ENCODE measurements around the gene SRL. TPM values are rescaled to one million over a fixed set of nuclear protein-coding genes. Genes with fewer than 3 reads are reported as not detected.

SRL gene
- total and polyA plus RNA-seq, 2 of the 13 experiments (the other 11 are each of a cell fraction or from before 2014, with no cell fraction given), result 0.05 TPM; not detected in 1

DNA sequence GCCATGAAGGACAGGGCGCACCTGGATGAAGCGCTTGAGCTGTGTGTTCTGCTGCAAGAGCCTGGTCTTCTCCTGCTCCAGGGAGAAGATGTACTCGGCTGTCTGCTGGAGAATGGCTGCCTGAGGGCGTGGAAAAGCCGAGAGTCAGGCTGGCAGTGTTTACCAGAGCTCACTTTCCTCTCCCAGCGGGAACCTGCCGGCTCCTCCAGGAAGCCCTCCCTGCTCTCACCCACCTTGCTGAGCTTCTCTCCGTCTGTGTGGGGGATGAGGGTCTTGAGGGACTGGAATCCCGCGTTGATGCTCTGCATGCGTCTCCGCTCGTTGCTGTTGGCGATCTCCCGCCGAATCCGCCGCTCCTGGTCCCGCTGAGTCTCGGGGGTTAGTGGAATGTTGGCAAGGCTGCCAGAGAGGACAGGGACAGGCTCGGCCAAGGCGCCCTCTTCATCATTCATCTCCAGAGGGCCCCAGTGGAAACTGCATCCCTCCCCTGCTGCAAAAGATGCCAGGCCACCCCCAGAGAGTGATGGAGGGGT, 20.5 kb upstream of the SRL start (continued):
- TF ChIP-seq, protein P1, sequence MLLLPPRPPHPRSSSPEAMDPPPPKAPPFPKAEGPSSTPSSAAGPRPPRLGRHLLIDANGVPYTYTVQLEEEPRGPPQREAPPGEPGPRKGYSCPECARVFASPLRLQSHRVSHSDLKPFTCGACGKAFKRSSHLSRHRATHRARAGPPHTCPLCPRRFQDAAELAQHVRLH (CRISPR knock-in tag; IDR thresholded peaks at IDR 0.05; ENCODE audit: borderline replicate concordance, low read depth), result no peak
- no peak for TF ChIP-seq ZHX2 (IDR thresholded peaks at IDR 0.05; ENCODE audit: low read depth)
- no peak for TF ChIP-seq ZHX2 (CRISPR knock-in tag; IDR thresholded peaks at IDR 0.05; ENCODE audit: borderline replicate concordance)
- TF ChIP-seq ZNF17 (CRISPR knock-in tag; IDR thresholded peaks at IDR 0.05), result no peak

DNA sequence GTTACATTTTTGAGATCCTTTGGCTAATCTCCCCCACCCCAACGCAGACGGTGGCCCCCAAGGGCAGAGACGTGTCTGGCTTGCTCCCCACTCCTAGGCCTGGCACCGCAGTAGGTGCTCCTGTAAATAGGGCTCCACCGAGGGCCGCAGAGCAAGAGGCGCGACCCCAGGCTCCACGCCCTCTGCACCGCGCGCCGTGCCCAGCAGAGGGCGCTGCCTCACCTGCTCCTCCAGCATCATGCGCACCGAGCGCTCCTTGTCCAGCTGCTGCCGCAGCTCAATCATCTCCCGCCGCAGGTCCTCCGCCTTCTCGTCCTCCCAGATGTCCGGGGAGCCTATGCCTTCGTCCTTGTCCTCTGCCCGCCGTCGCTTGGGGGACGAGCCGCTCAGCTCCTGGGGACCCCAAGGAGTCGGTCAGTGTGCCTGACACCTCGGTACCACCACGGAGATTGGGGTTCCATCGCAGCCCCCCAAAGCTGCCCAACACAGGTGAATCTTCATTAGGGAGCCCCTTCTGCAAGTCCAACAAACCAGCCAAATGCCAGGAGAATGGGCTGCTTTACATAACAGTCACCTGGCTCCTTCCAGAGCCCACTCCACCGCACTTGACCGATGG, 19.8 kb upstream of the SRL start:
- no peak overlapping the region for H2AFZ ChIP-seq (ENCODE audit: low read length)
- ATAC-seq (peak; percentile 68), FAIRE-seq (no peak), DNase-seq (ENCODE audit: low spot score) (peak; percentile 26)
- peaks cover 29% of the 10 kb centered on the region for H3K4me1 ChIP-seq (ENCODE audit: insufficient read depth, low read length)
- no peak overlapping the region for H3K9ac ChIP-seq (ENCODE audit: insufficient read depth, low read depth, low read length)
- WGBS (ENCODE audit: low lambda C conversion rate), result 86% methylated on average over 26 of the region's 35 CpGs
- CTCF ChIA-PET (ENCODE audit: low intra/inter-chr PET ratio, low total read pairs), result interaction anchor here (0.7 to 1.3 kb wide), 3 partner anchors 48 to 69 kb away, joined by 3 to 13 read pairs (median 3); no protein-coding TSS in a partner anchor
- H3K9me3 ChIP-seq (ENCODE audit: low read length), result no peaks in the 10 kb centered on the region
- H3K79me2 ChIP-seq (ENCODE audit: insufficient read depth, low read length), result peaks cover 14% of the 10 kb centered on the region
- H3K36me3 ChIP-seq (replicated peaks in 1 of 2; ENCODE audit: control insufficient read depth in 1 of 2, insufficient read depth in 2 of 2, low read length in 2 of 2), result peaks cover 16 to 42% of the 10 kb centered on the region in 2 experiments
- BruUV-seq (replicated peaks), result no TSS peak
- H3K4me3 ChIP-seq (replicated peaks in 1 of 3; ENCODE audit: insufficient read depth in 1 of 3, low read depth in 2 of 3, low read length in 3 of 3), result no peak overlapping the region
- H4K20me1 ChIP-seq (ENCODE audit: insufficient read depth, low read length), result no peaks in the 10 kb centered on the region; the same call in 1 of the 2 replicates
- in situ Hi-C loops (cut with HindIII; ENCODE audit: extremely low pct_ligation_motif_present, low pct_unique_long_range_greater_than_20kb) (no loop called here), intact Hi-C loops (cut with micrococcal nuclease; ENCODE audit: unreplicated experiment) (loop anchor here (1.0 kb wide), 1 partner anchor 69 kb away; no protein-coding TSS in a partner anchor)
- POLR2A ChIA-PET, result interaction anchor here (1.1 kb wide), 1 partner anchor 10 kb away, joined by 4 read pairs; no protein-coding TSS in a partner anchor
- no peak overlapping the region for H3K4me2 ChIP-seq (ENCODE audit: low read depth, low read length)
- H3K27me3 ChIP-seq (ENCODE audit: control insufficient read depth in 1 of 2, insufficient read depth in 2 of 2, low read length in 2 of 2), result no peaks in the 10 kb centered on the region
- H3K27ac ChIP-seq (ENCODE audit: extremely low read length, insufficient read depth, low read length), result no peak overlapping the region
- TF ChIP-seq MYNN (CRISPR knock-in tag; IDR thresholded peaks at IDR 0.05; ENCODE audit: low read depth), result no peak
- TF ChIP-seq ZKSCAN1 (IDR thresholded peaks at IDR 0.05; ENCODE audit: low read length), result no peak
- no peak for TF ChIP-seq DMTF1 (CRISPR knock-in tag; IDR thresholded peaks at IDR 0.05)
- TF ChIP-seq NR2F6 (IDR thresholded peaks at IDR 0.05), result no peak
- peak; percentile 17; the same call in 1 of the 2 replicates for TF ChIP-seq NR2F6 (CRISPR knock-in tag; IDR thresholded peaks at IDR 0.05)
- no peak for TF ChIP-seq CBX2 (IDR thresholded peaks at IDR 0.05; ENCODE audit: low read depth, low read length)
- no peak for TF ChIP-seq CBX2 (CRISPR knock-in tag; IDR thresholded peaks at IDR 0.05; ENCODE audit: low read depth)
- TF ChIP-seq ZBTB7B (CRISPR knock-in tag; IDR thresholded peaks at IDR 0.05), result peak; percentile 44; the same call in 1 of the 2 replicates
- TF ChIP-seq MEIS1 (CRISPR knock-in tag; IDR thresholded peaks at IDR 0.05; ENCODE audit: borderline replicate concordance), result no peak

All from HepG2 (cell line).